Transverse colon (tissue), 4 donors: ENCODE data around the gene THBS1.

Source experiments
- CTCF ChIP-seq, 5 experiments: fragments of 200-600 bp in 3 of 5; fragments of 450-650 bp in 2 of 5; sonication (generic) in 3 of 5; IDR thresholded peaks; 1 replicate in 2 of 5; 2 replicates in 3 of 5; pipeline ENCODE4 v1.5.1; 2016 to 2017; ENCODE audit warnings: antibody characterized with exemption in 5 of 5, inconsistent platforms in 3 of 5, mild to moderate bottlenecking in 2 of 5, moderate library complexity in 1 of 5
- EP300 ChIP-seq: sonication (generic); formaldehyde crosslinking; IDR thresholded peaks from one replicate; pipeline ENCODE4 v1.6.1; 2017; ENCODE audit warnings: antibody characterized with exemption, low read depth
- POLR2A ChIP-seq: fragments of 450-650 bp; IDR thresholded peaks from one replicate; pipeline ENCODE4 v1.6.1; 2016; ENCODE audit warnings: antibody characterized with exemption, mild to moderate bottlenecking, moderate library complexity
- POLR2AphosphoS5 ChIP-seq, 3 donors: sonication (generic); formaldehyde crosslinking; IDR thresholded peaks; one replicate each; pipeline ENCODE4 v1.6.1; 2016; ENCODE audit warnings: antibody characterized with exemption in 3 of 3

GRCh38 chr15:39534996-39535395 is 45.9 kb upstream of the THBS1 start:
- TF ChIP-seq CTCF (IDR thresholded peaks at IDR 0.05) (no peak), POLR2AphosphoS5 (IDR thresholded peaks at IDR 0.05) (no peak), POLR2A (no peak), EP300 (no peak)
